ENCODE data around the gene TIMM10.
"Not testable (repeated sequence)": the region's sequence is repeated elsewhere in the genome, so short reads cannot be mapped to it uniquely, and the experiment has no call there.

Gene TIMM10

DNA sequence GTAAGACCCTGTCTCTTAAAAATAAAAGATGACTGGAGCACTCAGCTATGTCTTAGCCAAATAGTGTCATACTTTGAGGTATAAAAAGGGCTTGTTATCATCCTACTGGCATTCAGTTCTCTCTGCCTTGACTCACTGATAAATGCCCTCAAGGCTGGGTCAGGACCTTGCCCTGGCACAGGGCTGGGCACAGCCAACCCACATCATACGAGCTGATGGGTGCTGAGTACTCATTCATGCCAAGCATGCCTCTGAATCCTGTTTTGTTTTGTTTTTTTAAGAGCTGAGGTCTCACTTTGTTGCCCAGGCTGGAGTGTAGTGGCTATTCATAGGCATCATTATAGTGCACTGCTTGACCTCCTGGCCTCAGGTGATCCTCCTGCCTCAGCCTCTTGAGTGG lies 8.8 kb upstream of the TIMM10 start:
- DNase-seq, result no peak

DNA sequence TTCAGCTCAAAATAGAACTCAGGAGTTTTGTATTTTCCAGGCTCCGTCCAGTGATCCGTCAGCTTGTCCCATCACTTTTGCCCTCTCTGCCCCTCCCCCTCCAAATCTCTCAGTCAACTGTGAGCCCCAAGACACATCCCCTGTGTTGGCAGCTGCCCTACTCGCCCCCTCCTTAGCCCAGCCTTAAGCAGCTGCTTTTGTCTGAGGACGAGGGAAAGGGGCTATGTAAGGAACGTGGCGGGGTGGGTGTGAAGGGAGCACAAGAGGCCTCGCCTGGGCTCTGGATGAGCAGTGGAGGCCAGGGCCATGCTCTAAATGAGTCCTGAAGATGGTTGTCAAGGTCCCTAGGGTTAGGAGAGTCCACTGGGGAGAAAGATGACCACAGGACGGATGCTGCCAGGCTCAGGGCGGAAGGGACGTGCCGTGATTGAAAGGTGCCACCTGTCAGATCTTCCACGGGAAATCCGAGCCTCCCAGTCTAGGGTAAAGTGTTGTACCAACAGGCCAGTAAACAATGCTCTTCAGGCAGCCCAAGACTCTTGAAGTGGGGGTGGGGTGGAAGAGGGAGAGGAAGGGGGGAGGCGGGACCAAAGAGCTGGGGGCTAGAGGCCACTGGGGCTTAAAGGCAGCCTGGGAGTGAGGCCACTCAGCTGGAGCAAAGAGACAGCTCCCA lies 6.5 kb upstream of the TIMM10 start, which contains the start of gene SMTNL1:
Gene SMTNL1 (plus strand): TSS at position 649 of the 673 bp plus-strand sequence. CDS start 5,048 bp downstream, outside the sequence.
- no peak for DNase-seq

DNA sequence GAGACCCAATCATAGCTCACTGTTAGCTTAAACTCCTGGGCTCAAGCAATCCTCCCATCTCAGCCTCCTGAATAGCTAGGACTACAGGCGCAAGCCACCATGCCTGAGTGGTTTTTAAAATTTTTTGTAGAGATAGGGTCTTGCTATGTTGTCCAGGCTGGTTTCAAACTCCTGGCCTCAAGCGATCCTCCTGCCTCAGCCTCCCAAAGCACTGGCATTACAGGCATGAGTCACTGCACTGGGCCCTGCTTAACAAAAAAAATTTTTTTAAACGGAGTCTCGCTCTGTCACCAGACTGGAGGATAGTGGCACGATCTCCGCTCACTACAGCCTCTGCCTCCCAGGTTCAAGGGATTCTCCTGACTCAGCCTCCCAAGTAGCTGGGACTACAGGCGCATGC lies 3.9 kb upstream of the TIMM10 start:
- DNase-seq, result not testable (repeated sequence)

DNA sequence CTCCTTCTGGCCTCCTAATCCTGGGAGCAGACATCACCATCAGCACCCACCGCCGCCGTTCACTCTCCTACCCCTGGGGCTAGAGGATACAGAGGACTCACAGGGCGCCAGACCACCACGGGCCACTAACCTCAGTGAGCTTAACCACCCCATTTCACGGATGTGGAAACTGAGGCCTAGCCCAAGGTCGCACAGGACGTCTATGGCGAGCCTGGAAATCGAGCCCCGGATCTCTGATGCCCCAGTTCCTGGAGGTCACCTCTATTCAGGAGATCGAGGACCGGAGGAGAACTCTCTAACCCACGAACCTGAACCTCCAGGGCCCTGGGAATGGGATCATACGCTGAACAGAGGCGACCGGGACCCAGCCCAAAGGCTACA lies 349 bp downstream of the TIMM10 start:
- DNase-seq, result no peak

DNA sequence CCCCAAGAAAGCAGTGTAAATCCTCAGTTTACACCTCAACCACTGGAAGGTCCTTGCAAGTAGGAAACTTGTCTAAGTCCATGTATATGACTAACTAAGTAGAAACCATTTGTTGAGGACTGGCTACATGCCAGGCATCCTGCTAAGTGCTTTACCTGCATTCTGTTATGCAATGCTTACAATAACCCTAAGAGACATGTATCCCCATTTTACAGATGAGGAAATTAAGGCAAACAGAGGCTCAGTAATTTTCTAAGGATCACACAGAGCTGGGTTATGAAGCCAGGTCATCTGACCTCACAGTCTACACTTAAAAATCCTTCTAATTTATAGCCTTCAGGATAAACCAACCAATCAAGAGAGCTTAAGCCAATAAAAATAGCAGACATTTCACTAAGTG lies 1.5 kb downstream of the TIMM10 start:
- DNase-seq, result no peak

DNA sequence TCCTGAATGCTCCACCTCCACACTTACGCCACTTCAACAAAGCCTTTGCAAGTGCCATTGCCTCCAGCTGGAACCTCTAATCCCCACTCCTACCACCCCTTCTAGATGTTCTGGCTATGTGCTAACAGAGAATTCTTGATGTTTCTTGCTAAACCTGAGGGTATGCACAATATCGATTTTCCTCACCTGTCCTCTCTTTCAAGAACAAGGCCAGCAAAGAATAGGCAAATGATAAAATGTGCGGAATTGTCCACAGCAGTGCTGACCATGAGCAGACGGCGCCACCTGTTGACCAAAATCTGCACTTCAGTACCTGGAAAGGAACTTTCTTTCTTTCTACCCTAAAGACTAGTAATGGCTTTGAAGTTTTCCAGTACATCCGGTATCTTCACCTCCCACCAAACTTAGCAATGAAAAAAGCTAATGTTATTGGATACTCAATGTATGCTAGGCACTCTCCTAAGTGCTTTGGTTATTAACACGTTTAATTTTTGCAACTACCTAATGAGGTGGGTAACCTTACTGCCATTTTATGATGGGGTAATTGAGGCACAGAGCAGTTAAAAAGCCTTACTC lies 3.4 kb downstream of the TIMM10 start:
- peak; percentile 76 for DNase-seq

DNA sequence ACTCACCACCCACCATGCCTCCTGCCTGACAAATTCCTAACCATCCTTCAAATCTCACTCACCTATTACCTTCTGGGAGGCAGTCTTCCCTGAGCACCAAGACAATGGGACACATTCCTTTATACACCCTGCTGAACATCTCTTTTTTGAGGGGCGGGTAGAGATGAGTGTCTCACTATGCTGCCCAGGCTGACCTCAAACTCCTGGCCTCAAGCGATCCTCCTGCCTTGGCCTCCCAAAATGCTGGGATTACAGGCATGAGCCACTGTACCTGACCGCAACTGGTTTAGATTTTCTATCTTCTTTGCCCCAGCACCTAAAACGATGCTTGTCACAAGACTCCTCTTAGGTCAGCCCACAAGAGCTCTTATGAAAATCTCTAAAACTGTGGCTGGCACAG lies 7.1 kb downstream of the TIMM10 start:
- DNase-seq, result no peak

DNA sequence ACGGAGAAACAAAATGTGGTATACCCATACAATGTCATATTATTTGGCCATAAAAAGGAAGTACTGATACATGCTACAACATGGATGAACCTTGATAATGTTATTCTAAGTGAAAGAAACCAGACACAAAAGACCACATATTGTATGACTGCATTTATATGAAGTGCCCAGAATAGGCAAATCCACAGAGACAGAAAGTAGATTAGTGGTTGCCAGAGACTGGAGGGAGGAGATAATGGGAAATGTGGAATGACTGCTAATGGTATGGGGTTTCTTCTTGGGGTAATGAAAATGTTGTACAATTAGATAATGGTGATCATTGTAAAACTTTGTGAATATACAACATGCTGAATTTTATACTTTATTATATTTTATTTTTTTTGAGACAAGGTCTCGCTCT lies 9.4 kb downstream of the TIMM10 start:
- no peak for DNase-seq

DNA sequence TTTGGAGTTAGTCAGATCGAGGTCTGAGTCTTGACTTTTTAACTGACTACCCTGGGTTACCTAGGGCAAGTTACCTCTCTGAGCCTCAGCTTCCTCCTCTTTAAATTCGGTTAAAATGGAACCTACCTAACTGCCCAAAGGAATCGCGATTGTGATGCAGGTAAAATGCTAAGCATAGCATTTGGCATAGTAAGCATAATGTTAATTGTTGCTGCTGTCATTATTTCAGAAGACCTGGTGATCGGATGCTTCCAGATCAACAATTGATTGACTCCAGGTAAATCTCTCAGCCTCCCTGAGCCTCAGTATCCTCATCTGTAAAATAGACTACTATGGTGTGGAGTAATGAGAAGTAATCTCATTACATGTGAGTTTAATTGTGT lies 14.5 kb downstream of the TIMM10 start:
- no peak for DNase-seq

DNA sequence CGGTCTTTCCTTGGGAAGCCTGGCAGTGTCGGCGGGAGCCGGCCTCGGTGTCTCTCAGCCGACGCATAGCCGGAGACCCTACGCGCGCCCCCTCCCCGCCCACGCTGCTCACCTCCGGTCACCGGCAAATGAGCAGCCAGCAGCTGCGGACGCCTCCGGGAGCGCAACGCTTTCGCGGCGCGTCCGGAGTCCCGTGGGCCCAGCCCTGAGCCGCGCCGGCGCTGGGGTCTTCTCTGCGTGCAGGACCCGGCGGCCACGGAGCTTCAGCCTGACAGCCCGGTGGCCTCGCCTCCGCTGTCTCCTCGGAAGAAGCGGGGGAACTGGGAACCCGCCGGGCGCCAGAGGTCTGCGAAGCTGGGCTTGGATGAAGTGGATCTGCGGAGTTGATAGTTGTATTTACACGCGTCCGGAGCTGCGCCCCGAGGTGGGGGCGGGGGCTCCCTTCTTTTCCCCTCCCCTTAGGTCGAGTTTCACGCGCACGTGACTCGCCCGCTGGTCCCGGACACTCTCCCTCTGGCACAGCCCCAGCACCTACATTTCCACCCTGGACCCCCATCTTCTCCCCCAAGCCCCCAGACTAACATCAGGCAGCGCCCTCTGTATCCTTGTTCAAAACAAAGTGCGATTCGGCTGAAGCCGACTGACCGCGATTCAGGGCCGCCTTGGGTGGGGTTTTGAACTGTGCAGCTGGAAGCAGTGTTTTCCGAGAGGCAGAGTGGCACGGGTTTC lies 15.1 kb downstream of the TIMM10 start, which contains the start of gene SLC43A1:
Gene SLC43A1 (minus strand): TSS at position 371 of the 729 bp plus-strand sequence. CDS start 1,591 bp downstream, outside the sequence.
- DNase-seq, result peak; percentile 49

DNA sequence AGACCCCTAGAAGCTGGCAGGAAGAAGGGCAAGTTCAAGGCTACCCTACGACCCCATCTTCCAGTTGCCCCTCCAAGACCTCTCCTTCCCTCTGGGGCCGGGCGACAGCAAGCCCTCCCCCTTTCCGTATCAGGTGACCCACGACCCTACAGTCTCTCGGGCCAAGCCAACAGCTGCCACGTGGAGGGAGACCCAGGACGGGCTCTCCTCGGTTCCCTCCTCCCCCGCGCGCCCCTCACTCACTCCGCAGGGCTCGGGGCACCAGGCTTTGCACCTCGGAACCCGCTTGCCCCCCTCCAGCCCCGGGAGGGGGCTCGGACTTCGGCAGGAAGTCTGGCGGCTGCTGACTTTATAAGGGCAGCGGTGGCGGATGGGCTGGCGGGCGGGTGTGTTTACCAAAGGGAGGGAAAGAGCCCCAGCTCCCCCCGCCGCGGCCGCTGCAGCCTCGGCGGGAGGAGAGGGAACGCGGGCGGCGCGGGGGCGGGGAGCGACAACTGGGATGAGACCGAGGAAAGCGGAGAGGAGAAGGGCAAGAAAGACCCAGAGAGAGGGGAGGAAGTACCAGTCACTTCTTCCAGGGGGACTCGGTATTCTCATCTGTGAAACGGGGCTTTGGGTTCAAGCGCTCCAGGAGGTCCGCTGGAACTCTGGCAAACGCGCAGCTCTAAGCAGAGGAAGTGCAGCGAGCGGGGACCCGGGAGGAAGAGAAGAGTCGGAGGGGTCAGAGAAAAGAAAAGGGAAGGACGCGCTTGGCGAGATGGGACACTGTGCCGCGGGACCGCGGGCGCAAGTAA lies 15.8 kb downstream of the TIMM10 start:
- DNase-seq, result peak; percentile 62

DNA sequence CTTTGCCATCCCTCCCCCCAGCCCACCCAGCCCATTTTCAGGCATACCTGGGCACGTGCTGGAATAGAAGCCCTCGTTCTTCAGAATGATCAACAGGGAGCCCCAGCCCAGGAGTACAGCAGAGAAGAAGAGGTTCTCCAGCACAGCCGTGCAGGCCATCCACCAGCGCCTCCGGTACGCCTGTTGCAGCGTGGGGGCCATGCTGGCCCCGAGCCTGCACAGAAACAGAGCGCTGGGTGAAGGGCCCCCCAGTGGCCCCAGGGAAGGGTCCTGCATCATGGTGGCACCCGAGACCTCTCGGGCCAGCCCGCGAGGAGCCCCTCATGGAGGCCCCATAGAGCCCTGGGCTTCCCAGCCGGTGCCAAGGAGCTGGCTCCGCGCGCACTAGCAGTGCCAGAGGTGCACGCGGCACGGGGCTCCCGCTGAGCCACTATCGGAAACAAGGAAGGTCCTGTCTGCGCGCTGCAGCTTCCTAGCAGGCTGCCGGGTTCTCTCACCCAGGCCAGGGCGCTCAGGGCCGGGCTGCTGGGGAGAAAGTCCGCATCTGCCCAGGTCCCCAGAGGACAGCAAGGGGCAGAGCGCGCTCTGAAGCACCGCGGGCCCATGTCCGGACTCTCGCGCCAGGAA lies 16.5 kb downstream of the TIMM10 start:
- peak; percentile 51 for DNase-seq

DNA sequence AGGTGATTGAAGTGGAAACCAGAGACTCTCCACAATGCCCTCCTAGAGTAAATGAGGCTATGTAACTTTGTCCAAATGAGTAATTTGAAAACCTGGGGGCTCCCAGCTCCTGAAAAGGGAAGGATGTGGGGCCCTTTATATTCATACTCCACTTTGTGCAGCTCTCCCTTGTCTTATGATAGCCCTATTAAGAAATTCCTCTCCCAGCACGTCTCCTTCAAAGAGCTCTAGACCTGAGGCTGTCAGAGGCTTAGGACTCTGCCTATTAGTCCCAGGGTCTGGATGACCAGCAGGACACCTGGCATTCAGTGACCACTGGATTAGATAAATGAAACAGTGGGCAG lies 17.1 kb downstream of the TIMM10 start:
- DNase-seq, result no peak

DNA sequence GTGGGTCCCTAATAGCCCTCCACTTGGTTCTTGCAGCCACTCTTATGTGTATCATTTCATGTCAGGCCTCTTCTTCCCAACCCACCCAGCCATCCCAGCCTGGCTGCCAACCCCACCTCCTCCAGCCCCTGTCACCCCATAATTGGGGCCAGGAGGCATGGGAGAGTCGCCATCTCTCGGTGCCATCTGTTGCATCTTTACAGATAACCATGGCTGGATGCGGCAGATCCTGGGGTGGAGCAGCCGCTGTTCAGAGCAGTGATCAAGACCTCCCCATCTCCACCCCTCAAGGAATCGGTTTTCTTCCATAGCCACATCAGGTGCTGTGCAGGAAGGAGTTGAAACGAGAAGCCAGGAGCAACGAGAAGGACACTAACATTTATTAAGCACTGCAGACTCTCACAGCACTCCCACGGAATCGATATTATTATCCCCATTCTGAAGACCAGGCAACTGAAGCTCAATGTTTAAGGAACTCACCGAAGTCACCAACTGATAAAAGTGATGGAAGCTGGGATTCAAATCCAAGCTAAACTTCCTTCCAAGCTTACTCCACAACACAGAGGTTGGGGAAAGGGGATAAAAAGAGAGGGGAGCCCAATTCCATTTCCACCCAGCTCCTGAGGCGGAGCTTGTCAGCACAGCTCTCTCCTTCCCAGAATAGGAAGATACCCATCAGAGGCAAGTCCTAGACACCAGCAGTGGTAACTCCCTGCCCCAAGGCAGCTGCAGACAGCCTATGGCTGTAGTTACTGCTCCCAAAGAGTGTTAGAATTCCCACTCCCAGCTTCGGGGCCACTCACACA lies 17.7 kb downstream of the TIMM10 start:
- DNase-seq, result no peak

DNA sequence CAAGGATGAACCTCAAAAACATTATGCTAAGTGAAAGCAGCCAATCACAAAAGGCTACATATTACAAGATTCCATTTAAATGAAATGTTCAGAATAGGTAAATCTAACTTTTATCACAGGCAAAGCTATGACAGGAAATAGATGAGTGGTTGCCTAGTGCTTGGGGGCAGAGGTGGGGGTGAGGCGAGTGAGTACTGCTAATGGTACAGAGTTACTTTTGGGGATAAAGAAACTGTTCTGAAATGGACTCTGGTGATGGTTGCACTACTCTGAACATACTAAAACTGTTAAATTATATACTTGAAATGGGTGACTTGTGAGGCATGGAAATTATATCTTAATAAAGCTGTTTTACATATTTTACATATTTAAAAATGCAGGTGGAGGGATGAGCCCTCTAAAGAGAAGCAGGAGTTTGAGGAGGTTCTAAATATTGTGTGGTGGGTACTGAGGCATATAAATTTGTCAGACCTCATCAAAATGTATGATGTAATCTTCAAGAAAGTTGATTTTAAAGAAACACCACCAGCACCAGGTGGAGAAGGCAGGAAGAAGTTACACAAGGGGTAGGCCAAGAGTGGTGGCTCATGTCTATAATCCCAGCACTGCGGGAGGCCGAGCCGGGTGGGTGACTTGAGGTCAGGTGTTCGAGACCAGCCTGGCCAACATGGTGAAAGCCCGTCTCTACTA lies 18.7 kb downstream of the TIMM10 start:
- DNase-seq, result no peak

DNA sequence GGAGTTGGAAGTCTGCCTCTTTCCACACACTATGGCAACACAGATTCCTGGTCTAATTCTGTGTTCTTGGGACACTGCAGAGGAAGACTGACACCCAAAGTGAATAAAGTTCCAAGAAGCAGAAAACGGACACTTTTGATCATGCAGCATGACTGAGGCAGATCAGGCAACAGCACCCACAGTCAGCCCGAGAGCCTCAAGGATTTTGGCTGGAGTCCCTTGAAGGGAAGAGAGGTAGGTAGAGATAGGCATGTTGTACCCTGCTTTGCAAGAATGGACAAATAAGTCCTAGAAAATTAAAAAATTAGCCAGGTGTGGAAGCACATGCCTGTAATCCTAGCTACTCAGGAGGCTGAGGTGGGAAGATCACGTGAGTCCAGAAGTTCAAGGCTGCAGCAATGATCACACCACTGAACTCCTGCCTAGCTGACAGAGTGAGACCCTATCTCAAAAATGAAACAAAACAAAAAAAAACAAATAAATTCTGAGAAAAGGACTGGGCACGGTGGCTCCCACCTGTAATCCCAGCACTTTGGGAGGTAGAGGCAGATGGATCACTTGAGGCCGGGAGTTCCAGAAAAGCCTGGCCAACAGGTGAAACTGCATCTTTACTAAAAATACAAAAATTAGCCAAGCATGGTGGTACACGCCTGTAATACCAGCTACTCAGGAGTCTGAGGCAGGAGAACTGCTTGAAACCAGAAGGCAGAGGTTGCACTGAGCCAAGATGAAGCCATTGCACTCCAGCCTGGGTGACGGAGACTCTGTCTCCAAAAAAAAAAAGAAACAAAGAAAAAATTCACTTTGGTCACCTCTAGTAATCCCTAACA lies 22.0 kb downstream of the TIMM10 start:
- DNase-seq, result no peak

DNA sequence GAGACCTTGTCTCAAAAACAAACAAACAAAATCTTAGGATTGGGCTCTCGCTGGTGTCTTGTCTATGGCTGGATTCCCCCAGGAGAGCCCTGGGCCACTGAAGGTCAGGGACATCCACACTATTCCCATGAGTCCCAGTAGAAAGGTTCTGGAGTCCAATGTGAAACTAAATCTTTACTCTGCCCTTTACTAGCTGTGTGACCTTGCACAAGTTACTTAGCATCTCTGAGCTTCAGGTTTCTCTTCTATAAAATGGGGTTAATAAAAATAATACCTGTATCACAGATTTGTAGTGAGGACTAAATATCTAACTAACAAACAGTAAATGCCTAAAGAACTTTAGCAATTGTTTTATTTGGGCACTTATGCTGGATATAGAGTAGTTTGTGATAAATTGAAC lies 24.0 kb downstream of the TIMM10 start:
- no peak for DNase-seq

DNA sequence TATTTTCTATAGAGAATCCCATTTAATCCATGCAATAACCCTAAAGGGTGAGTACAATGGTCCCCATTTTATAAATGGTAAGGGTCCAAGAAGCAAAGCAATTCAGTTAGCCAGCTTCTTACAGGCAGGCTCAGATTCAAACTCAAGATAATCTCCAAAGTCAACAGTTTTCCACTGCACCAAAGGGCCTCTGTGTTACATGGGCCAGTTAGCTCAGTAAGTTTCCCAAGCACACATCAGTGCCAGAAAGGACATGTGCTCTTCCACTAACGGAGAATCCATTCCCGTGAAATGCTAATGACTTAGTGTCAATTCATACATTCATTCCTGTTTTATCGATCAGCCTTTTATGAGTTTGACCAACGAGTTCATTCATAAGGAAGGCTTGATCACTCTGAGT lies 26.0 kb downstream of the TIMM10 start:
- no peak for DNase-seq

DNA sequence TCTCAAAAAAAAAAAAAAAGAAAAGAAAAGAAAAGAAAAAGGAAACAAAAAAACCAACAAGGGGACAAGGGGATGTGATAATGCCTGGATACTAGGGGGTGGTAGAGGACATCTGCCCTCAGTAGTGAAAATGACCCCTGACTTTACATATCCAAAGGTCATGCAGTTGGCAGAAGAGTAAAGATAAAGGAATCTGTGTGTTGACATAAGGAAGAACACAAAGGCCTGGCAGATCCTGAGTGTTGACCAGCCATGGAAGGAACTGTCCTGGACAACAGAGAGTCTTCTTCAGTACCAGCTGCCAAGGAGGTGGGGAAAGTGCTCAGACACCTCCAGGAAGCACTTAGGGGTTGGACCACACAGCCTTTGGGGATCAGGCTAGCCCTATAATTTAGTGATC lies 27.7 kb downstream of the TIMM10 start:
- DNase-seq, result no peak

DNA sequence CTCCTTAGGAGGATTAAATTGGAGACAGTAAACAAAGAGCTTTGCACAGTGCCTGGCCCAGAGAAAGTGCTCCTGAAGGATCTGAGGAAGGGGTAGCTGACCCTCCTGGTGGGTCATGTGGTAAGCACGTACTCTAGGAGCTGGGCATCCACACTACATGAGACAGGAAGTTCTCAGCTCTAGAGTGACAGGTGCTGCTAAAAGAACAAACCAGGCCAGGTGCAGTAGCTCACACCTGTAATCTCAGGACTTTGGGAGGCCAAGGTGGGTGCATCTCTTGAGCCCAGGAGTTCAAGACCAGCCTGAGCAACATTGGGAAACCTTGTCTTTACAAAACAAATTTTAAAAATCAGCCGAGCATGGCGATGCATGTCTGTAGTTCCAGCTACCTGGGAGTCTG lies 28.2 kb downstream of the TIMM10 start:
- DNase-seq, result no peak

DNA sequence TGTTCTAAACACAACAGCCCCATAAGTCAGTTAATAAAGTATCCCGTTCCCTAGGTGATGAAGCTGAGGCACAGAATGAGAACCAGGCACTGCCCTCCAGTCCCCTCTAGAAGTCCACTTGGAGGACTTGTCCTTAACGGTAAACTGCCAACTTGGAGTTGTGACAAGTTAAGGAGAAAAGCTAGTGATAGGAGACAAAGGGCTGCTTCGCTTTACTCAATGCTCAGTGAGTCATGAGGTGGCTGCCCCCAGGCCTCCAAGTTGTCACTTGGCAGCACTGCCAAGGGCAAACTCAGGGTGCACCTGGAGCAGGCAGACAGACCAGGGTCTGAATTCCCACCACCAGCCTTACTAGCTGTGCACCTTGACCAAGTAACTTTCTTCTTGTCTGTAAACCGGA lies 28.6 kb downstream of the TIMM10 start:
- DNase-seq, result no peak
